HepG2 (cell line): ENCODE measurements around the gene ENTPD6. TPM values are rescaled to one million over a fixed set of nuclear protein-coding genes. Genes with fewer than 3 reads are reported as not detected.

Experiments used
- AHDC1 ChIP-seq: sonication (generic); formaldehyde crosslinking; IDR thresholded peaks from 2 replicates; pipeline ENCODE4 v1.5.1; 2020; ENCODE audit warnings: mild to moderate bottlenecking, missing genetic modification reagents, borderline replicate concordance
- CREB1 ChIP-seq, 2 experiments: fragments of 450-650 bp in 1 of 2; IDR thresholded peaks; 2 replicates each; pipeline ENCODE4 v1.6.1; 2016 to 2017; ENCODE audit warnings: control low read depth in 1 of 2, mild to moderate bottlenecking in 1 of 2, missing compliant biosample characterization in 1 of 2, missing genetic modification characterization in 1 of 2
- HMGA1 ChIP-seq: sonication (generic); formaldehyde crosslinking; conservative IDR thresholded peaks from 2 replicates; pipeline ENCODE4 v1.4.0; 2020; ENCODE audit warnings: missing genetic modification reagents
- HNRNPLL ChIP-seq: fragments of 200-400 bp; formaldehyde crosslinking; IDR thresholded peaks from 2 replicates; pipeline ENCODE4 v1.6.1; 2017; ENCODE audit warnings: mild to moderate bottlenecking, low read depth, low read length; ENCODE audit not compliant: poor library complexity, severe bottlenecking
- IKZF5 ChIP-seq: IDR thresholded peaks from 2 replicates; pipeline ENCODE4 v1.6.1; 2018; ENCODE audit warnings: missing genetic modification reagents, mild to moderate bottlenecking, missing compliant biosample characterization
- MIER2 ChIP-seq: IDR thresholded peaks from 2 replicates; pipeline ENCODE4 v1.6.1; 2016; ENCODE audit warnings: missing biosample characterization, missing genetic modification reagents
- NFIC ChIP-seq: IDR thresholded peaks from 2 replicates; pipeline ENCODE4 v1.6.1; 2012; ENCODE audit warnings: mild to moderate bottlenecking, low read length, inconsistent platforms
- PCBP2 ChIP-seq: fragments of 200-400 bp; formaldehyde crosslinking; optimal IDR thresholded peaks from 2 replicates; pipeline ENCODE3; 2018; ENCODE audit warnings: low read length, low read depth; ENCODE audit not compliant: poor library complexity, severe bottlenecking
- UBTF ChIP-seq: sonication (generic); formaldehyde crosslinking; IDR thresholded peaks from 2 replicates; pipeline ENCODE4 v1.4.0; 2020; ENCODE audit warnings: mild to moderate bottlenecking, missing genetic modification reagents
- ZNF282 ChIP-seq: fragments of 450-650 bp; IDR thresholded peaks from 2 replicates; pipeline ENCODE4 v1.6.1; 2018; ENCODE audit not compliant: partially characterized antibody
- ZNF296 ChIP-seq: sonication (generic); formaldehyde crosslinking; conservative IDR thresholded peaks from 2 replicates; pipeline ENCODE4 v1.5.0; 2020; ENCODE audit warnings: mild to moderate bottlenecking, missing genetic modification reagents
- ZNF317 ChIP-seq: sonication (generic); formaldehyde crosslinking; IDR thresholded peaks from 2 replicates; pipeline ENCODE4 v1.5.0; 2020; ENCODE audit warnings: mild to moderate bottlenecking, missing genetic modification reagents
- ZNF34 ChIP-seq: sonication (generic); formaldehyde crosslinking; IDR thresholded peaks from 2 replicates; pipeline ENCODE4 v1.4.0; 2020; ENCODE audit warnings: mild to moderate bottlenecking, missing genetic modification reagents, borderline replicate concordance
- ZNF496 ChIP-seq: sonication (generic); formaldehyde crosslinking; IDR thresholded peaks from 2 replicates; pipeline ENCODE4 v1.8.1; 2023; ENCODE audit warnings: mild to moderate bottlenecking, moderate library complexity, missing genetic modification reagents; ENCODE audit not compliant: insufficient replicate concordance
- ZNF747 ChIP-seq: sonication (generic); formaldehyde crosslinking; IDR thresholded peaks from 2 replicates; pipeline ENCODE4 v1.8.1; 2023; ENCODE audit warnings: missing genetic modification reagents, mild to moderate bottlenecking, borderline replicate concordance
- ZNF850 ChIP-seq: sonication (generic); formaldehyde crosslinking; conservative IDR thresholded peaks from 2 replicates; pipeline ENCODE4 v1.9.0; 2021; ENCODE audit warnings: mild to moderate bottlenecking, missing genetic modification reagents
- polyA plus RNA-seq, 8 experiments: library from polyadenylated mRNA; depleted of rRNA in 3 of 8; stranded (reverse) in 7 of 8; unstranded in 1 of 8; fragments of >200 nt; fragmentation: Illumina TruSeq in 4 of 8; extraction: Trizol in 4 of 8; gene quantifications; 2 replicates each; pipeline versions ENCODE4 v1.2.1 to v1.2.3, GENCODE V29; 2011 to 2016; ENCODE audit warnings: low read depth in 4 of 8, missing spikeins in 1 of 8, mixed read lengths in 1 of 8; ENCODE audit not compliant: insufficient read depth in 1 of 8
- total RNA-seq, 5 experiments: library from RNA; depleted of rRNA; stranded (reverse); fragments of >200 nt; fragmentation: Illumina TruSeq; extraction: Trizol; gene quantifications; 2 replicates each; pipeline ENCODE4 v1.2.3, GENCODE V29; 2016; ENCODE audit warnings: low read depth in 1 of 5
- TF ChIP-seq, protein P1 (sequence below): sonication (generic); formaldehyde crosslinking; IDR thresholded peaks from 2 replicates; pipeline ENCODE4 v1.9.0; 2022; ENCODE audit warnings: missing genetic modification reagents, mild to moderate bottlenecking, borderline replicate concordance

Gene ENTPD6
- total and polyA plus RNA-seq, 2 of the 13 experiments (the other 11 are each of a cell fraction or from before 2014, with no cell fraction given), result 164 to 172 TPM

DNA sequence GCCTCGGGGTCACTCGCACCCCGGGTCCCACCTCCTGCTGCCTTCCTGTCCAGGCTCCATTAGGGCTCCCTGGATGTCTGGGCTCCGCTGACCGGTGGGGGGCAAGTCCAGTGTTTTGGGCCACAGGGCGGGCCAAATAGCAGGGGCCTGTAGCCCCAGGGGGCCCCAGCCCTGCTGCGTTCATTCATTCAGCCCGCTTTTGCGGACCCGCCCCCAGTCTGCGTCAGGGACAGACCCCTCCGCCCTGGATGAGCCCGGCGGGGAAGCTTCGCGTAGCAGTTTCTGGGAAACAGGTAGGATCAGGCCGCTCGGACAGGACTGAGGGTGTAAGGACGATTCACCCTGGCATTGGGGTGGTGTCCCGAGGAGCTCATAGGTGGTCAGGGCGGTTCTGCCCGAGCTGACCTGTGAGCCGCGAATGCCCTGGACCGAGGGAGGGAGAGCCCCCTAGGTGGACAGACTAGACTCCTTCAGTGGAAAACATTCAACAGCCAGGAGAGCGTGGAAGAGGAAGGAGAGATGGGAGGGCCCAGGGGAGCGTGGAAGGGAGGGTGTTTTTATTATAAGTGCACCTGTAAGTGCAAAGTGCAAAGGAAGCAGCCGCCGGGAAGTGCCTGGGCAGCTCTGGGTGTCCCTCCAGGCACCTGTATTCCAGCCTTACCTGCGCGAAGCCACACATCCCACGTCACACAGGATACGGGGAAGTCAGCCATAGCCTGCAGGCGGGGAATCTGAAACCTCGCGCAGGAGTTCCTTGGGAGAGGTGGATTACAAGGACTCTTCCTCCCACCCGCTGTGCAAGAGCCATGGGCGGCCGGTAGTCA lies 662 bp downstream of the ENTPD6 start (continued):
- peak; percentile 6; the same call in 1 of the 2 replicates for TF ChIP-seq AHDC1 (CRISPR knock-in tag)
- TF ChIP-seq CREB1 (IDR thresholded peaks at IDR 0.05), result no peak
- no peak for TF ChIP-seq CREB1 (CRISPR knock-in tag; IDR thresholded peaks at IDR 0.05)
- TF ChIP-seq ZNF850 (CRISPR knock-in tag), result no peak; the same call in 1 of the 2 replicates
- TF ChIP-seq ZNF747 (CRISPR knock-in tag), result no peak
- TF ChIP-seq HMGA1, result no peak
- TF ChIP-seq ZNF496 (CRISPR knock-in tag), result no peak
- no peak for TF ChIP-seq MIER2 (CRISPR knock-in tag)
- no peak for TF ChIP-seq NFIC
- TF ChIP-seq, protein P1, sequence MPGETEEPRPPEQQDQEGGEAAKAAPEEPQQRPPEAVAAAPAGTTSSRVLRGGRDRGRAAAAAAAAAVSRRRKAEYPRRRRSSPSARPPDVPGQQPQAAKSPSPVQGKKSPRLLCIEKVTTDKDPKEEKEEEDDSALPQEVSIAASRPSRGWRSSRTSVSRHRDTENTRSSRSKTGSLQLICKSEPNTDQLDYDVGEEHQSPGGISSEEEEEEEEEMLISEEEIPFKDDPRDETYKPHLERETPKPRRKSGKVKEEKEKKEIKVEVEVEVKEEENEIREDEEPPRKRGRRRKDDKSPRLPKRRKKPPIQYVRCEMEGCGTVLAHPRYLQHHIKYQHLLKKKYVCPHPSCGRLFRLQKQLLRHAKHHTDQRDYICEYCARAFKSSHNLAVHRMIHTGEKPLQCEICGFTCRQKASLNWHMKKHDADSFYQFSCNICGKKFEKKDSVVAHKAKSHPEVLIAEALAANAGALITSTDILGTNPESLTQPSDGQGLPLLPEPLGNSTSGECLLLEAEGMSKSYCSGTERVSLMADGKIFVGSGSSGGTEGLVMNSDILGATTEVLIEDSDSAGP (CRISPR knock-in tag), result peak; percentile 86
- peak; percentile 53 for TF ChIP-seq HNRNPLL
- no peak for TF ChIP-seq ZNF282
- TF ChIP-seq ZNF296, result peak; percentile 19; the same call in 1 of the 2 replicates
- TF ChIP-seq IKZF5, result no peak; the same call in 1 of the 2 replicates
- no peak for TF ChIP-seq ZNF317 (CRISPR knock-in tag)
- TF ChIP-seq PCBP2, result no peak
- TF ChIP-seq ZNF34, result peak; percentile 17; the same call in 1 of the 2 replicates
- TF ChIP-seq UBTF, result peak; percentile 44
